GM21367 (cell line): Measurements from ENCODE around the gene LYPD6.

Experiments
- ATAC-seq: cut with Tn5 transposase; IDR thresholded peaks from one replicate; pipeline ENCODE4 v1.9.1; 2021; ENCODE audit not compliant: unreplicated experiment

LYPD6 gene

GRCh38 chr2:149399934-149400615, 69.7 kb downstream of the LYPD6 start:
- ATAC-seq: no peak

GRCh38 chr2:149400997-149401396, 70.6 kb downstream of the LYPD6 start:
- no peak for ATAC-seq

GRCh38 chr2:149409506-149409905, 79.1 kb downstream of the LYPD6 start:
- no peak for ATAC-seq

- ATAC-seq: no peak
Measured at GRCh38 chr2:149410701-149411484, 80.5 kb downstream of the LYPD6 start.

- ATAC-seq: no peak
Measured at GRCh38 chr2:149413487-149413886, 83.1 kb downstream of the LYPD6 start.

GRCh38 chr2:149415086-149415485, 84.7 kb downstream of the LYPD6 start:
- no peak for ATAC-seq

GRCh38 chr2:149418065-149418464, 87.7 kb downstream of the LYPD6 start:
- ATAC-seq: no peak

- ATAC-seq: no peak
Measured at GRCh38 chr2:149420053-149420963, 89.9 kb downstream of the LYPD6 start.

GRCh38 chr2:149421791-149422190, 91.4 kb downstream of the LYPD6 start:
- no peak for ATAC-seq

GRCh38 chr2:149422337-149422990, 92.1 kb downstream of the LYPD6 start:
- no peak for ATAC-seq

- ATAC-seq: no peak
Measured at GRCh38 chr2:149422991-149423338, 92.6 kb downstream of the LYPD6 start.

GRCh38 chr2:149423630-149424029, 93.2 kb downstream of the LYPD6 start:
- ATAC-seq: no peak

GRCh38 chr2:149427387-149427786, 97.0 kb downstream of the LYPD6 start:
- no peak for ATAC-seq

GRCh38 chr2:149428783-149429182, 98.4 kb downstream of the LYPD6 start:
- no peak for ATAC-seq

GRCh38 chr2:149430743-149431736, 100.7 kb downstream of the LYPD6 start:
- no peak for ATAC-seq

- peak; percentile 60 for ATAC-seq
Measured at GRCh38 chr2:149438330-149438960, 108.1 kb downstream of the LYPD6 start.

- no peak for ATAC-seq
Measured at GRCh38 chr2:149441255-149441654, 110.9 kb downstream of the LYPD6 start.

GRCh38 chr2:149442346-149442745, 112.0 kb downstream of the LYPD6 start:
- no peak for ATAC-seq

GRCh38 chr2:149443150-149443549, 112.8 kb downstream of the LYPD6 start:
- ATAC-seq: no peak
